ENCODE results near the gene FZR1.

The FZR1 gene

DNA sequence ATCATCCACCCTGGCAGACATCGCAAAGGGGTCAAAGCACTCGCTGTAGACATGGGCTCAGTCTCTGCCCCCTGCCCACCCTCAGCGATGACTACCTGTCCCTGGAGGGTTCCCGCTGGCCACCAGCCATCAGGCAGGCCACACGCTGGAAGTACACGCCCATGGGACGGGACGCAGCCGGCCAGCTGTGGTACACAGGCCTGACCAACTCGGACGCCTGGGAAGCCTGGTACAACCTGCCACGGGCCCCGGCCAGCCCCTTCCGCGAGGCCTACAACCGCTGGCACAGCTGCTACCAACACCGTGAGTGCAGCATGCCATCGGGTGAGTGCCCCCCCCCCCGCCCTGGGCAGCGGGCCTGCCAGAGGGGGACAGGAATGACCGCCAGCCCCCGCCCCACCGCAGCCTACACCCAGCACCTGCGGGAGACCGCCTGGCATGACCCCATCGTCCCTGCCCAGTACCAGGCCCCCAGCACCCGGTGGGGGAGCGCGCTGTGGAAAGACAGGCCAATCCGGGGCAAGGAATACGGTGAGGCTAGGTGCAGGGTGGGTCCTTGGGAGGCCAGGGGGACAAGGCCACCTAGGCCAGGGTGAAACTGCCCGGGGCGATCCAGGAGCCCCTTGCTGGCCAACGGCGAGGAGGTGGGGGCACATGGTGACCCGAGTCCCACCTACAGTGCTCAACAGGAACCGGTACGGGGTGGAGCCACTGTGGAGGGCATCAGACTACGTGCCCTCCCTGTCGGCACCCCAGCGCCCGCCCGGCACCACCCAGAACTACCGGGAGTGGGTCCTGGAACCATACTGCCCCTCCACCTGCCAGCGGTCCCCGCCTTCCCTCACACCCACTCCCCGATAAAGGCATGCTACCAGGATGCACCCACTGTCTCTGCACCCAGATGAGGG, 37.3 kb downstream of the FZR1 start:
- no peak for DNase-seq (ENCODE audit: extremely low read depth in 1 of 2, low read depth in 1 of 2)

GRCh38 chr19:3544058-3544376, 37.9 kb downstream of the FZR1 start:
- no peak for DNase-seq (ENCODE audit: extremely low read depth in 1 of 2, low read depth in 1 of 2)

DNA sequence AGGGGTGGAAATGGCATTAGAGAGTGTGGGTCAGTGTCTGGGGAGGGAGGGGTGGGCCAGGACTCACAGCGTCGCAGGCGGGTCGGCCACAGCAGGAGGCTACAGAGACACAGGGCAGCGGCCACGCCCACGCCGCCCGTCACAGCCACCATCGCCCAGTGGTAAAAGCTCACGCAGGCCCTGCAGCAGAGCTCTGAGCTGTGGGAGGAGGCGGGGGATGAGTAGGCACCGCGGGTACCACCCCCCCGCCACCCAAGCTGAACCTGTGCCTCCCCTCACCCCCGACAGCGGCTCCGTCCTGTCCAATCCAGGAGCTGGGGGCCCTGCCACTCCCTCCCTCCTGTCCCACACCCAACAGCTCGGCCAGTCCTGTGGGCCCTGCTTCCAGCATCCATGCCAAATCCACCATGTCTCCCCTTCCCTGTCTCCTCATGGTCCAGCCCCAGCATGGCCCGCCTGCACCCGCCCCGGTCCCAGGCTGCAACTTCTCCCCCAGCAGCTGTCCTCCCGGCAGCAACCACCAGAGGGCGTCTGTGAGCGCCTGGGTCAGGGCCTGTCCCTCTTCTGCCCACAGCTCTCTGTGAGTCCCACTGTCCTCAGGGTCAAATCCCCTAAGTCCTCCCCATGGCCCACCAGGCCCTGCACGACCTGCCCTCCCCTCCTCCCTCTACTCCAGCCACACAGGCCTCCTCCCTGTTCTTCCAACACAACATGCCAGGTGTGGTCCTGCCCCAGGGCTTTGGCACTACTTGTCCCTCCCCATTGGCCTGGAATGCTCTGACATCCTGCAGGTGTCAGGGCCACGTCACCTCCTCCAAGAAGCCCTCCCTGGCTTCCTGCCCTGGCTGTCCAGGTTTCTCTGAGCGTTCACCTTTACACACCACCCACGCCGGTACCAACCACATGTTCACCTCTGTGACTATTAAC, 38.9 kb downstream of the FZR1 start:
- peak; percentile 53 to 55 for DNase-seq (ENCODE audit: extremely low read depth in 1 of 2, low read depth in 1 of 2)

- no peak for DNase-seq (ENCODE audit: extremely low read depth in 1 of 2, low read depth in 1 of 2)
These were observed 39.5 kb downstream of the FZR1 start for GRCh38 chr19:3545669-3546034.

- no peak for DNase-seq (ENCODE audit: extremely low read depth in 1 of 2, low read depth in 1 of 2)
These were observed 40.0 kb downstream of the FZR1 start for GRCh38 chr19:3546119-3546518.

DNA sequence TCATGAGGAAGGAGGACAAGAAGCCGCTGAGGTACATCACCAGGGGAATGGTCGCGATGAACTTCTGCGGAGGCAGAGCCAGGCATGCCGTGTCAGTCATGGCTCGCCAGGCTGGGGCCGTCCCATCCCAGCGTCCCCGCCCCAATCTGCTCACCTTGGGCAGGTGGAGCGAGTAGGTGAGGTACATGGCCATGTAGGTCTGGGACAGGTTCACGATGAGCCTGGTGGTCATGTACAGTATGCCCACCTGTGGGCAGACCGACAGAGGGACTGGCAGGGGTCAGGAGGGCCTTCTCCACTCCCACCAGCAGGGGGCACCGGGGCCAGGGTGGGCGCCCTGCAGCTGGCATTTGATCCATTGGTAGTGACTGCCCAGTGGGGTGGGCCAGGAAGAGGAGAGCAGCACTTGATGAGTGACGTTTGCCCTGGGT, 41.2 kb downstream of the FZR1 start:
- no peak for DNase-seq (ENCODE audit: extremely low read depth in 1 of 2, low read depth in 1 of 2)

DNA sequence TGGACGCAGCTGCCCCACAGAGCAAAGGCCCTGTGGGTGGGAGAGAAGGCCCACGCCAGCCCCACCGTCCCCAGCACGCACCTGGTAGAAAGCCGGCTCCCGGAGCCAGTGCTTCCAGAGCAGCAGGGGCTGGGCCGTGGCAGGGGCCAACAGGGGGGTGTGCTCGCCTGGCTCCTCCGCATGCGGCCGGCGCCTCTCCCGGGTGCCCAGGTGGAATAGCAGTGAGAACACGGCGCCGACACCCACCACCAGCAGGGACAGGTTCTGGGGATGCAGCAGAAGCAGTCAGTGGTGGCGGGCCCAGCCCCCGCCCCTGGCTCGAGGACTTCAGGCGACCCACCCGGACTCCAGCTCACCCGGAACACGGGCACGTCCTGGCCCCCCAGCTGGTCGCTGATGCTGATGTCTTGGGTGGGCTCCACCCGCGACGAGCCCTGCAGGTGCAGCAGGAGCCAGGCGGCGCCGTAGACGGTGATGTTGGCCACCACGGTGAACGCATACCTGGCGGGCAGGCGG, 41.7 kb downstream of the FZR1 start:
- no peak for DNase-seq (ENCODE audit: extremely low read depth in 1 of 2, low read depth in 1 of 2)

DNA sequence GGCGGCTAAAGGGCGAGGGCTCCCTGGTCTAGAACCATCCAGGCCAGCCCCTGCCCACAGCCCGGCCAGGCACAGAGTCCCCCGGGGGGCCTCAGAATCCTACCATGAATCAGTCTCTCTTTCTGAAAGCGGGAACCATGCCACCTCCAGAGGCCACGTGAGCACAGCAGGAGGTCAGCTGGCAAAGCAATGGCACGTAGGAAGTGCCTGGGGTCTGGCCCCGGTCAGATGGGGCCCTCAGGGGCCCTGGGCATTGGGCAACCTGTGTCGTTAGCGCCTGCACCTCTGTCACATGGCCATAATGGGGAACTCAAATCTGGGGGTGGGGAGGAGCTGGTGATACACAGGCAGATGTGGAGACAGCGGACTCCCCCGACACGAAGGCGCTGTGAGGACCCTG, 42.5 kb downstream of the FZR1 start:
- no peak for DNase-seq (ENCODE audit: extremely low read depth in 1 of 2, low read depth in 1 of 2)

DNA sequence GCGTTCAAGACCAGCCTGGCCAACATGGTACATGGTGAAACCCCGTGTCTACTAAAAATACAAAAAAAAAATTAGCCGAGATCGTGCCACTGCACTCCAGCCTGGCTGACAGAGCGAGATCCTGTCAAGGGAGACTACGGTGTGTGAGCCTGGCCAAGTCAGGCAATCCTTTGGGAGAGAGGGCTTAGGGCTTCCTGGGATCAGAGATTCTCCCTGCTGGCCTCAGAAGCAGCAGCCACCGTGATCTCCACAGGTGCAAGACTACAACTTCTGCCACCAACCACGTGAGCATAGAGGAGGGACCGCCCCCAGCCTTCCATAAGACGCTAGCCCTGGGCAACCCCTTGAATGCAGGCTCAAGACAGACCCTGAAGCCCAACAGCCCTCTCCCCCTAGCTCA, 43.7 kb downstream of the FZR1 start:
- no peak for DNase-seq (ENCODE audit: extremely low read depth in 1 of 2, low read depth in 1 of 2)

- no peak for DNase-seq (ENCODE audit: extremely low read depth in 1 of 2, low read depth in 1 of 2)
These were observed 45.1 kb downstream of the FZR1 start for GRCh38 chr19:3550947-3551791.

GRCh38 chr19:3551792-3552095, 45.6 kb downstream of the FZR1 start:
- DNase-seq (ENCODE audit: extremely low read depth in 1 of 2, low read depth in 1 of 2): no peak

DNA sequence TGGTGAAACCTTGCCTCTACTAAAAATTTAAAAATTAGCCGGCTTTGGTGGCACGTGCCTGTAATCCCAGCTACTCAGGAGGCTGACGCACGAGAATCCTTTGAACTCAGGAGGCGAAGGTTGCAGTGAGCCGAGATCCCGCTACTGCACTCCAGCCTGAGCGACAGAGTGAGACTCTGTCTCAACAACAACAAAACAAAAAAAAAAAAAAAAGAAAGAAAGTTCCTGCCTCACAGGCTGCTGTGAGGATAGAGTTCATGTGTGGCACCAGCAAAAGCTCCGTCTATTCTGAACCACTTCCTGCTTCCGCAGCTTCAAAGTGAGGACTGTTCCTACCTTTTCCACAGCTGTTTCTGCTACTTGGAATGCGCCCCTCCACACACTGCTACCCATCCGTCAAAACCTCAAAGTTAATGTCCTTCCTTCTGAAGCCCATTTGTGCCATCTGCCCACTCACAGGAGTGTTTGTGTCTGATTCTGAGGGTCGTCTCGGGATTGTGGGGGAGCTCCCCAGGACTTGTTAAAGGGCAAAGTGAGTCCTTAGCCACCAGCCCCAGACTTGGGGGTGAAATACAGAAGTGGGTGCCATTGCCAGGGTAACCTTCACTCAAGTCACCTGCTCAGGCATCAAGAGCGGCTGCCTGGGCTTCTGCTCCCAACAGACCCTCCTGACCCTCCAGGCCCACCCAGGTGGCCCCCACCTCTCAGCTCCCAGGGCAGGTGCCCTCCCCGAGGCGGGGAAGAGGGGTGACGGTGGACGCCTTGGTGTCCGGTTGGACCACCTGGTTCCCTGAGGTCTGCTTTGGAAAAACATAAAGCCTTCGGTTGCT, 48.4 kb downstream of the FZR1 start:
- no peak for DNase-seq (ENCODE audit: extremely low read depth in 1 of 2, low read depth in 1 of 2)

DNA sequence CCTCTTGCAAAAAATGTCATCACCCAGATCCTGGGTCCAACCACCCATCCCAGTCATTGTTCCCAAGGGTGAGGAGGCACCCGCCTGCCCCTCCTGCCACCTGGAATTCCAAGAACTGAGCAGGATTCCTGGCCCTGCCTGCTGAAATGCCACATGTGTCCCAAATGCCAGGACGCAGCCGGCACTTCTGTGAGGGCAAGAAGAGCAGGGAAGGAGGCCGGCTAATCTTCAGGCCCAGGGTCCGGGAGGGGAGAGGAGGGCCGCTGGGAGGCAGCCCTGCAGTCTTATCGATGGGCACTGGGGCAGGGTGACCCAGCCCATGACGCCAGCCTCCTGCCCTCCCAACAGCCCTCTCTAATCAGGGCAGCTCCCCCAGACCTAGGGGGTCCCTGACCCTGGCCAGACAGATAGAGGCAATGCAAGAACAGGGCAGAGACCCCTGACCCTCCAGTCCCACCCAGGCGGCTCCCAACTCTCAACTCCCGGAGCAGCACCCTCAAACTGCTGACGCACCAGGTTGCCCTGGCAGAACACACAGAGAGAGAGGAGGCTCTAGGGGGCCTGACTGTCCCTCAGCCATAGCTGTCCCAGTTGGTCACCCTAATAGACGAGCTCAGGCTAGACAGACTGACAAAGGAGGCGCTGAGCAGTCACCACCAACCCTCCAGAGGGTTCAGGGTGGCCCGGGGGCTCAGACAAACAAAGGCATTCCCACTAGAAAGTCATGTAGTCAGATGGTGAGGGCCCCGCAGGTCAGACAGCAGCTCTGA, 49.7 kb downstream of the FZR1 start:
- DNase-seq (ENCODE audit: extremely low read depth in 1 of 2, low read depth in 1 of 2): no peak

DNA sequence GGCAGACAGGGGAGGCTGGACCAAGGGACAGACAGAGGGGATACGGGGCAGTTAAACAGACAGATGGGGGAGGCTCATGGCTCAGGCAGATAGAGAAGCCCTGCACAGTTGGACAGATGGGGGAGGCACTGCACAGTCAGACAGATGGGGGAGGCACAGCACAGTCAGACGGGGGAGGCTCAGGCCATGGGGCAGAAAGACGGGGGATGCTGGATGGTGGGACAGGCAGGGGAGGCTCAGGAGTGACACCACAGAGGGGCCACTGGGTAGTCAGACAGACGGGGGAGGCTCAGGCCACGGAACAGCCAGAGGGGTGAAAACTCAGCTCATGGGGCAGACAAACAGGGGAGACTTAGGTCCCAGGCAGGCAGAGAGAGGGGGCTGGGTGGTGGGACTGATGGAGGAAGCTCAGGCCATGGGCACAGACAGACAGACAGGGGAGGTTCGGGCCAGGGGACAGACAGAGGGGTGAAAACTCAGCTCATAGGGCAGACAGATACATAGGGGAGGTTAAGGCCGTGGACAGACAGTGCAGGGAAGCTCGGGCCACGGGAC, 50.4 kb downstream of the FZR1 start:
- DNase-seq (ENCODE audit: extremely low read depth in 1 of 2, low read depth in 1 of 2): no peak

- peak; percentile 37 to 47 for DNase-seq (ENCODE audit: extremely low read depth in 1 of 2, low read depth in 1 of 2)
These were observed 50.9 kb downstream of the FZR1 start for GRCh38 chr19:3556978-3557460.

- DNase-seq (ENCODE audit: extremely low read depth in 1 of 2, low read depth in 1 of 2): peak; percentile 91 to 92
These were observed 51.5 kb downstream of the FZR1 start, which contains the start of gene MFSD12 for GRCh38 chr19:3557461-3558248. MFSD12 (minus strand) TSS chr19:3557586; CDS start chr19:3557403, 183 bp downstream.

DNA sequence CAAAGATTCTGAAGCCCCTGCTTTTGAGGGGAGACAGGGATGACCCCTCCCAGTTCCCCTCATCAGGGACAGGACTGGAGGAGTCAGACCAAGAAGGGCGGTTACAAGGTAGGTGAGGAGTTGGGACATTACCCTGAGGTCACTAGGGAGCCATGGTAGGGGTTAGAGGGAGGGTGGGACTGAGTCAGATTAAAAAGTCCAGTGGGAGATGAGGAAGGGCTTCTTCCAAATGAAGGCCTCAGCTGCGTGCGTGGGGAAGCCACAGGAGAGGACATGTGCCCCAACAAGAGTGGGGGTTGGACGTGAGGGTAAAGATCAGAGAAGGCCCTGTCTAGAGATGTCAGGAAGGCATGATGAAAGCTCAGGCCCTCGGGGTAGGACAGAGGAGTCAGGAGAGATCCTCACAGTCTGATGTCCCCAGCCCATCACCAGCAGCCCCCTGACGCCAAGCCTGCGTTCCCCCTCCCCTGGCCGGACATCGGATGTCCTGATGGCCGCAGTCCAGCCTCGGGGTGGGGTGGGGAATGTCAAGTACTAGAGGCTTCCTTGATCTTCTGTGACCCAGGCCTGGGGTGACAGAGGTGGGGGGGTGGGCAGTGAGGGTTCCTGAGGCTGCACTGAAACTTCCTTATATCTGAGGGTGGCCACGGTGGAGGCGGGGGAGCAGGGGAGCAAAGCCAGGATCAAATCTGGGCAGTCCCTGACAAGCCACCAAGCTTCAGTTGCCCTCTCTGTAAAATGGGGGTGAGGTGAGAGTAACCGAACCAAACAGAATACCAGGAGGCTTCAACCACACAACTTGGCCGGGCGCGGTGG, 57.8 kb downstream of the FZR1 start:
- no peak for DNase-seq (ENCODE audit: extremely low read depth in 1 of 2, low read depth in 1 of 2)
